Suprapubic skin (tissue), 4 donors: ENCODE measurements around the gene PSME3.

Source experiments
- POLR2A ChIP-seq, 2 donors: fragments of 450-650 bp; IDR thresholded peaks; one replicate each; pipeline ENCODE4 v1.6.1; 2017; ENCODE audit warnings: antibody characterized with exemption in 2 of 2, mild to moderate bottlenecking in 2 of 2, moderate library complexity in 2 of 2
- POLR2AphosphoS5 ChIP-seq, 3 donors: sonication (generic); formaldehyde crosslinking; IDR thresholded peaks; one replicate each; pipeline ENCODE4 v1.6.1; 2017; ENCODE audit warnings: antibody characterized with exemption in 3 of 3
- TF ChIP-seq, protein P1 (sequence below), 2 donors: fragments of 200-600 bp in 1 of 2; fragments of 450-650 bp in 1 of 2; sonication (generic) in 1 of 2; IDR thresholded peaks; one replicate each; pipeline ENCODE4 v1.5.1; 2016 to 2019; ENCODE audit warnings: antibody characterized with exemption in 2 of 2, mild to moderate bottlenecking in 1 of 2, moderate library complexity in 1 of 2

DNA sequence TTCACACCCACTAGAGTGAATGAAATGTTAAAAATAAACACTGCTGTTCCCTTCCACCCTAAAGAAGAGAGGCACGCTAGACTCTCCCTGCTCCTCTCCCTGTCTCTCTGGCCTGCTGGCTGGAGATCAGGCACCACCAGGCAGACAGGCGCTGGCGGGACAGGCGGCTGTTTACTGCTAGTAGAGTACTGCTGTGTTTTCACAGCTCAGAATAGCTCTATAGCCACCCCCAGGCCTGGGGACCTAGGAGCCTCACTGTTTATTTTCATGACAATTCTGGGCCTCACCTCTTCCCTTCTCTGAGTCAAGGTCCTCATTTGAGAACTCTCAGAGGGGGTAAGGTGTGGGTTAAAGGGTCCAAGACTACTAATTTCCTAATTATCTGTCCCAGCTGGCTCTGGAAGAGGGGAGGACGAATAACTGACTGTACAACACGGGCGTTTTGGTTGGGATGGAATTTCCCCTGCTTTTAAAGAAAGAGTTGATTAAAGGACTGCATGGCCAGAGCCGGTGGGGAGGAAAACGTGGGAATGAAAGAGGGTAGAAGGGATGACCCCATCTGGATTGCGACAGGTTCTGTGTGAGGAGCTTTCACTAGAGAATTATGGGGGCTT is 58.4 kb downstream of the PSME3 start:
- TF ChIP-seq, protein P1, sequence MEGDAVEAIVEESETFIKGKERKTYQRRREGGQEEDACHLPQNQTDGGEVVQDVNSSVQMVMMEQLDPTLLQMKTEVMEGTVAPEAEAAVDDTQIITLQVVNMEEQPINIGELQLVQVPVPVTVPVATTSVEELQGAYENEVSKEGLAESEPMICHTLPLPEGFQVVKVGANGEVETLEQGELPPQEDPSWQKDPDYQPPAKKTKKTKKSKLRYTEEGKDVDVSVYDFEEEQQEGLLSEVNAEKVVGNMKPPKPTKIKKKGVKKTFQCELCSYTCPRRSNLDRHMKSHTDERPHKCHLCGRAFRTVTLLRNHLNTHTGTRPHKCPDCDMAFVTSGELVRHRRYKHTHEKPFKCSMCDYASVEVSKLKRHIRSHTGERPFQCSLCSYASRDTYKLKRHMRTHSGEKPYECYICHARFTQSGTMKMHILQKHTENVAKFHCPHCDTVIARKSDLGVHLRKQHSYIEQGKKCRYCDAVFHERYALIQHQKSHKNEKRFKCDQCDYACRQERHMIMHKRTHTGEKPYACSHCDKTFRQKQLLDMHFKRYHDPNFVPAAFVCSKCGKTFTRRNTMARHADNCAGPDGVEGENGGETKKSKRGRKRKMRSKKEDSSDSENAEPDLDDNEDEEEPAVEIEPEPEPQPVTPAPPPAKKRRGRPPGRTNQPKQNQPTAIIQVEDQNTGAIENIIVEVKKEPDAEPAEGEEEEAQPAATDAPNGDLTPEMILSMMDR (IDR thresholded peaks at IDR 0.05), result no peak
- TF ChIP-seq POLR2A (IDR thresholded peaks at IDR 0.05) (no peak), POLR2AphosphoS5 (IDR thresholded peaks at IDR 0.05) (no peak)
